Natural killer cell (primary cell): ENCODE data around the gene DOC2A. TPM values are rescaled to one million over a fixed set of nuclear protein-coding genes. Genes with fewer than 3 reads are reported as not detected.

Experiments
- ATAC-seq, 3 donors: fragments of 150-1000 bp in 2 of 3; fragments of 200-7000 bp in 1 of 3; cut with Tn5 transposase; 1 replicate in 1 of 3; 2 replicates in 2 of 3; pipeline ENCODE4 v1.10.0; 2021; ENCODE audit warnings: mild to moderate bottlenecking in 2 of 3, moderate library complexity in 2 of 3
- DNase-seq, 2 donors: peaks; one replicate each; pipeline versions ENCODE4 v3.0.0 to v3.0.0-alpha.2; 2013 to 2021; ENCODE audit warnings: mixed read lengths in 1 of 2
- H3K27ac ChIP-seq: one replicate; pipeline ENCODE4 v1.5.1; 2013; ENCODE audit warnings: mild to moderate bottlenecking, low read length
- H3K27me3 ChIP-seq: one replicate; pipeline ENCODE4 v1.6.1; 2013; ENCODE audit warnings: low read length; ENCODE audit not compliant: control insufficient read depth, insufficient read depth
- H3K36me3 ChIP-seq: one replicate; pipeline ENCODE4 v1.6.1; 2013; ENCODE audit warnings: low read length; ENCODE audit not compliant: control insufficient read depth, insufficient read depth
- H3K4me1 ChIP-seq: one replicate; pipeline ENCODE4 v1.6.1; 2013; ENCODE audit warnings: low read length; ENCODE audit not compliant: control insufficient read depth, insufficient read depth
- H3K4me3 ChIP-seq: one replicate; pipeline ENCODE4 v1.5.1; 2013; ENCODE audit warnings: low read length
- H3K9me3 ChIP-seq: one replicate; pipeline ENCODE4 v1.6.1; 2013; ENCODE audit warnings: low read length; ENCODE audit not compliant: control insufficient read depth, insufficient read depth
- H3K27ac Mint-ChIP-seq, 2 donors: one replicate each; pipeline ENCODE4 v1.8.0; 2022; ENCODE audit warnings: mild to moderate bottlenecking in 2 of 2, mixed read lengths in 2 of 2, moderate library complexity in 1 of 2
- H3K27me3 Mint-ChIP-seq, 2 donors: one replicate each; pipeline ENCODE4 v1.8.0; 2022; ENCODE audit warnings: low read depth in 2 of 2, mixed read lengths in 2 of 2
- H3K36me3 Mint-ChIP-seq: one replicate; pipeline ENCODE4 v1.8.0; 2022; ENCODE audit warnings: mixed read lengths
- H3K4me1 Mint-ChIP-seq, 2 donors: one replicate each; pipeline ENCODE4 v1.8.0; 2022; ENCODE audit warnings: mixed read lengths in 2 of 2
- H3K4me3 Mint-ChIP-seq: one replicate; pipeline ENCODE4 v1.8.0; 2022; ENCODE audit warnings: mild to moderate bottlenecking, moderate library complexity, mixed read lengths
- H3K9me3 Mint-ChIP-seq, 2 donors: one replicate each; pipeline ENCODE4 v1.8.0; 2022; ENCODE audit warnings: mixed read lengths in 2 of 2
- CTCF ChIP-seq: fragments of 200-600 bp; IDR thresholded peaks from one replicate; pipeline ENCODE4 v1.8.0; 2022; ENCODE audit warnings: antibody characterized with exemption
- WGBS: methylation state at CpG from one replicate; pipeline ENCODE4 v1.1.7; 2013; ENCODE audit warnings: missing lambda C conversion rate; ENCODE audit not compliant: insufficient coverage; 5-methylcytosine and 5-hydroxymethylcytosine counted together
- intact Hi-C: fragments of 100-400 bp; cut with micrococcal nuclease; formaldehyde crosslinking; loops from one replicate; pipeline ENCODE4 v1.14.2; 2022
- total RNA-seq, 4 donors: library from RNA; stranded (reverse); fragments of 120-200 nt in 1 of 4; gene quantifications; one replicate each; pipeline versions ENCODE4 v1.2.3 to v1.2.4, GENCODE V29; 2013 to 2022

Gene DOC2A
- total RNA-seq, 3 donors from 2014 or later (not counting 1 experiment from before 2014, with no cell fraction given) = not detected

GRCh38 chr16:29983420-29984136, 27.2 kb downstream of the DOC2A start:
- Histone ChIP-seq H3K4me3 (no peak overlapping the region), H3K27me3 (no peaks in the 10 kb centered on the region), H3K36me3 (peaks cover 92% of the 10 kb centered on the region), H3K4me1 (no peaks in the 10 kb centered on the region), H3K27ac (no peak overlapping the region), H3K9me3 (no peaks in the 10 kb centered on the region)
- Mint-ChIP-seq H3K4me3 (no peak overlapping the region), H3K27ac (no peak overlapping the region), H3K27me3 (no peaks in the 10 kb centered on the region), H3K9me3 (no peaks in the 10 kb centered on the region), H3K36me3 (peaks cover 8% of the 10 kb centered on the region), H3K4me1 (peaks cover 0 to 11% of the 10 kb centered on the region in 2 donors)
- intact Hi-C loops = no loop called here
- no peak for ATAC-seq
- no peak for TF ChIP-seq CTCF
- WGBS = 91% methylated on average over 12 of the region's 12 CpGs
- no peak for DNase-seq

- Mint-ChIP-seq H3K36me3 (peaks cover 8% of the 10 kb centered on the region), H3K9me3 (no peaks in the 10 kb centered on the region)
- TF ChIP-seq CTCF = no peak
Observed at GRCh38 chr16:29982560-29983419, 28.0 kb downstream of the DOC2A start.

GRCh38 chr16:29978564-29979270, 32.1 kb downstream of the DOC2A start:
- peaks cover 52% of the 10 kb centered on the region for H3K36me3 ChIP-seq
- Mint-ChIP-seq H3K27ac (no peak overlapping the region), H3K4me3 (no peak overlapping the region), H3K36me3 (peaks cover 8% of the 10 kb centered on the region), H3K4me1 (peaks cover 26 to 40% of the 10 kb centered on the region in 2 donors), H3K27me3 (no peaks in the 10 kb centered on the region), H3K9me3 (no peaks in the 10 kb centered on the region)
- H3K4me1 ChIP-seq = peaks cover 25% of the 10 kb centered on the region
- 95% methylated on average over 7 of the region's 9 CpGs for WGBS
- no peak for ATAC-seq
- no peak overlapping the region for H3K27ac ChIP-seq
- H3K9me3 ChIP-seq = no peaks in the 10 kb centered on the region
- no peak for TF ChIP-seq CTCF
- H3K27me3 ChIP-seq = no peaks in the 10 kb centered on the region
- no peak for DNase-seq
- intact Hi-C loops = no loop called here
- H3K4me3 ChIP-seq = no peak overlapping the region

More at GRCh38 chr16:29982560-29983419, 28.0 kb downstream of the DOC2A start:
- H3K27ac ChIP-seq = no peak overlapping the region
- H3K36me3 ChIP-seq = peaks cover 93% of the 10 kb centered on the region
- Mint-ChIP-seq H3K4me3 (no peak overlapping the region), H3K27me3 (no peaks in the 10 kb centered on the region), H3K27ac (no peak overlapping the region), H3K4me1 (peaks cover 0 to 5% of the 10 kb centered on the region in 2 donors)
- H3K4me3 ChIP-seq = no peak overlapping the region
- intact Hi-C loops = no loop called here
- ATAC-seq (no peak), DNase-seq (no peak)
- H3K4me1 ChIP-seq = no peaks in the 10 kb centered on the region
- WGBS = 97% methylated on average over 24 of the region's 24 CpGs
- H3K27me3 ChIP-seq = no peaks in the 10 kb centered on the region
- no peaks in the 10 kb centered on the region for H3K9me3 ChIP-seq
